Suppressor macrophage (primary cell): ENCODE measurements around the gene QRSL1.
"Not testable (repeated sequence)": the region's sequence is repeated elsewhere in the genome, so short reads cannot be mapped to it uniquely, and the experiment has no call there.

Experiments used
- DNase-seq, 4 experiments: peaks; one replicate each; pipeline ENCODE4 v3.0.0-alpha.2; 2020 to 2022

The QRSL1 gene

DNA sequence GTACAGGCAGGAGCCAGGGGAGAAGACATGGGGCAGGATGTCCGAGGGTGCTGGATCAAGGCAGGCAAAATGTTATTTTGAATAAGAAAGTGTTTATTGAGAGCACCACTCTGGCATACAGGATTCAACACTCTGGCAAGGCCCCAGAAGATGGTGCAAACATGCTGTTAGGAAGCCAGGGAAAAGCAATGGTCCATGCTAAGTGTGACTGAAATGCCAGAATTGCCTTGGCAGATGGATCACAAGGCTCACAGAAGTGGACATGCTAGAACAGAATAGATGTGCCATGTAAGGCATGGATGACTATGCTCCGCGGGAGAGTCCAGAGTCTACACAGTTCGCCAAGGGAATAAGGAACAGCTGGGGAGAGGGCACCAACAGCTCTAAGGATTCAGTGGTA lies 54.6 kb downstream of the QRSL1 start:
- DNase-seq = no peak

GRCh38 chr6:106685833-106686232 lies 56.5 kb downstream of the QRSL1 start:
- no peak for DNase-seq

DNA sequence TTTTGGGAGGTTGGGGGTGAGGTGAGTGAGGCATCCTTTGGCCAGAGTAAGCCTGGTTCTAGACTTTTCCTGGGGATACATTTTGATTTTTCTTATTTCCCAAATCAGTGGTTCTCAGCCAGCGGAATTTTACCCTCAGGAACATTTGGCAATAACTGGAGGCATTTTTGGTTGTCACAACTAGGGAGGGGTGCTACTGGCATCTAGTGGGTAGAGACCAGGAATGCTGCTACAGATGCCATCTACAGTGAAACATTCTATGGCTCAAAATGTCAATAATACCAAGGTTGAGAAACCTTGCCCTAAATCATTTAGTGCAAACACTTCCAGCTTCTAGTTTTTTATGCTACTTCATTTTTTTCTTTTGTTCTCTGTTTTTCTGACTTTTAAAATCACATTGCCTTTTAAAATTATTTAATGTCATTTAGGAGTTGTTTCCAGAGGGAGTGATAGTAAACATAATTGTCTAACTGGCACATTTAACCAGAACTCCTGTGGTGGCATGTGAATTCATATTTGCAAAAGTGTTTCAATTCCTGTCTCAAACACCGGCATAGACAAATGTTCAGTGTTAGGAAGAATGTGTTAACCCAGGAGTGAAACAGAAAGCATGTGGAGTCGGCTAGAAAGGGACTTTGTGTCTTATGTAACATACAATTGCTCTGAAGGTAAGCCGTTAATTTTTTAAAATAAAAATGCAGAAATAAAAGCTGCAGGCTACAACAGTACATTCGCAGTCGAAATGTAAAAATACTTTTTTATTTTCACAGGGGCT lies 59.0 kb downstream of the QRSL1 start:
- DNase-seq = no peak

- DNase-seq = peak in 2 of 4 experiments; percentile 13 to 33
These were observed 62.9 kb downstream of the QRSL1 start for GRCh38 chr6:106692112-106692818.

- no peak for DNase-seq
These were observed 63.4 kb downstream of the QRSL1 start for GRCh38 chr6:106692819-106693208.

- DNase-seq = no peak
These were observed 64.0 kb downstream of the QRSL1 start for GRCh38 chr6:106693418-106693817.

GRCh38 chr6:106694343-106694742 lies 65.0 kb downstream of the QRSL1 start:
- no peak for DNase-seq

- no peak for DNase-seq
These were observed 71.2 kb downstream of the QRSL1 start for GRCh38 chr6:106700581-106700980.

GRCh38 chr6:106701201-106701600 lies 71.8 kb downstream of the QRSL1 start:
- not testable (repeated sequence) for DNase-seq

GRCh38 chr6:106702046-106702445 lies 72.7 kb downstream of the QRSL1 start:
- DNase-seq = no peak

GRCh38 chr6:106702451-106703110 lies 73.2 kb downstream of the QRSL1 start:
- DNase-seq = no peak

- DNase-seq = no peak
These were observed 74.9 kb downstream of the QRSL1 start for GRCh38 chr6:106704327-106704726.

- DNase-seq = no peak
These were observed 75.8 kb downstream of the QRSL1 start for GRCh38 chr6:106705156-106705555.

DNA sequence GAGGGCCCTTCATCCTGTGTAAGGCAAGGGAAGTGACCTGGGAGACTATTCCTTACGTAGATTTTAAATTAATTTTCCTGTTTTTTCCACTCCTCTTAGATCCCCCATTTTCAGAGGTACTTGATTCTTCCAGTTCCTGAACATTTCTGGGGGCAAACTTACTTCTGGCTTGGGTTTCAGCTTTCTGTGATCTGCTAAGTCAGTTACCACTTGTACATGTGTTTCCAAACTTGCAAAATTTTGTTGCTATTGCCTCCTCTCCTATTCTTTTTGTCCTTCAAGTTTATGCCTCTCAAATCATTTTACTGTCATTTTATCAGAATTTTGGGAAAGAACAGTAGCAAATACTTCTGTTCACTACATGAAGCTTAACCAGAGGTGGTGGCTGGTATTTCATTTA lies 81.2 kb downstream of the QRSL1 start:
- DNase-seq = no peak

DNA sequence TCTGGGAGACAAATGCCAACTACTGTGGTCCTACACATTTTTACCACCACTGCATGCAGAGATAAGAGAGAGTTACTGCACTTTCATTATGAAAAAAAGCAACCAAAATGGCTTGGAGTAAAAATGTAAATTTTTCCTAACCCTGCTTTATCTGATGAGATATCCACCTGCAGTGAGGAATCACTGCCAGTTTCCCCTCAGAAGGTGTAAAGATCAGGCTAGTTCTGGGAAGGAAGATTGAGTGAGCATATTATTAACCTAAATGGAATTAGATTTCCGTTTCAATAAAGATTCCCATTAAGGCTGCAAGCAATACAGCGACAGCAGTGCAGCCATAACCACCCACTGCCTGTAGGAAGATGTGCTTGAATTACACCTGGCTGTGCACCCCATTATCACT lies 84.9 kb downstream of the QRSL1 start:
- no peak for DNase-seq

DNA sequence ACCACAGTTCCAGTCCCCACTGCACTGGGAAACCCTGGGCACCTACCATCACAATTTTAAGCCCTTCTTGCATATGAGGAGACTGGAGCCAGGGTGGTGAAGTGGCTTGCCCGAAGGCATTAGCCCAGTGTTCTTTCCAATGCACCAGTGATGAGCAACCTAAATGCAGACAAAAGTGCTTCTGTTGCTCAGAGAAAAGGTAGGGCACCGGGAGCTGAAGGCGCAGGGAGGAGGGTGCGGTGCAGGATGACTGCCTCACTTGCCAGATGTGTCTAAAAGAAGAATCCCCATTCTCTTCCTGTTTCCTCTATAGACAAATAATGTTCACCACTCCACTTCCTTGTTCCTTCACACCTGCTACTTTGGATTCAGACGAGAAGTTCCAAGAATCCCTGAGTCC lies 86.5 kb downstream of the QRSL1 start:
- no peak for DNase-seq

DNA sequence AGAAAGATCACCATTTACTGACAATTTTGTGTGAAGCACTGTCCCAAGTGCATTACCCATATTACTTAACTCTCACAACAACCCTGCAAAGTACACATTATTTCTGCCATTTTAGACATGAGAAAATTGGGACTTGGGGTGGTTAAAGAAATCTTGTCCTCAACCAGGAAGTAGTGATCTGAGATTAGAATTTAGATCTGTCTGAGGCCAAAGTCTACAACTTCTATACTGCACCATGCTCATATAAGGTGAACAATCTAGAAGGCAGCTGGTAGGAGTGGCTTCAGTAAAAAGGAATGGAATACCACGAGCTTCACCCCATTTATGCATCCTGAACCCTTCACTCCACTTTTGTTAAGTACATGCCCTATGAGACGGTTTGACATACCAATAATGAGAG lies 87.6 kb downstream of the QRSL1 start:
- DNase-seq = no peak
